Endothelial cell of umbilical vein (primary cell): ENCODE measurements around the gene XPNPEP1. TPM values are rescaled to one million over a fixed set of nuclear protein-coding genes. Genes with fewer than 3 reads are reported as not detected.

ENCODE experiments used
- BruUV-seq: library from RNA; stranded (reverse); fragments of 400-500 nt; replicated peaks from 2 replicates; lab custom pipeline; 2021; lab: Mats Ljungman, UMichigan
- CTCF ChIA-PET: fragments of 300-600, 350-600 bp; sonication (Branson Sonifier 250); formaldehyde crosslinking; loops from one replicate; lab custom pipeline; 2021; ENCODE audit warnings: antibody characterized with exemption, inconsistent platforms; lab: Charles Lee
- POLR2A ChIA-PET: fragments of 300-600, 350-600 bp; sonication (Branson Sonifier 250); formaldehyde crosslinking; loops from one replicate; lab custom pipeline; 2021; ENCODE audit warnings: antibody characterized with exemption, inconsistent platforms; lab: Charles Lee
- DNase-seq: peaks from one replicate; pipeline ENCODE4 v3.0.0-alpha.2; 2011; ENCODE audit warnings: low read depth, low spot score
- FAIRE-seq: peaks from 2 replicates; lab custom pipeline; 2011; peaks lifted over from hg19 to GRCh38; lab: Jason Lieb, UNC
- H2AFZ ChIP-seq: 2 replicates; pipeline ENCODE4 v1.6.0; 2012; ENCODE audit warnings: low read depth, low read length, control low read depth, inconsistent platforms
- H3K27ac ChIP-seq: 2 replicates; pipeline ENCODE4 v1.5.1; 2011; ENCODE audit warnings: low read depth, mild to moderate bottlenecking, control low read depth, low read length, moderate library complexity; ENCODE audit not compliant: insufficient read depth
- H3K27me3 ChIP-seq, 2 experiments: 2 replicates each; pipeline versions ENCODE4 v1.6.0 to v1.6.1; 2011; ENCODE audit warnings: low read length in 2 of 2, mixed read lengths in 1 of 2; ENCODE audit not compliant: control insufficient read depth in 2 of 2, insufficient read depth in 2 of 2
- H3K36me3 ChIP-seq, 2 experiments: 2 replicates in 1 of 2; 3 replicates in 1 of 2; pipeline ENCODE4 v1.5.1; 2011; ENCODE audit warnings: low read length in 2 of 2, mild to moderate bottlenecking in 1 of 2, moderate library complexity in 1 of 2; ENCODE audit not compliant: control insufficient read depth in 2 of 2, insufficient read depth in 2 of 2; ENCODE audit errors: extremely low read depth in 1 of 2
- H3K4me1 ChIP-seq: 3 replicates; pipeline ENCODE4 v1.5.1; 2011; ENCODE audit warnings: mild to moderate bottlenecking, low read length; ENCODE audit not compliant: control insufficient read depth, insufficient read depth; ENCODE audit errors: extremely low read depth
- H3K4me2 ChIP-seq: 2 replicates; pipeline ENCODE4 v1.6.1; 2011; ENCODE audit warnings: low read length, control low read depth, mixed read lengths; ENCODE audit not compliant: insufficient read depth
- H3K4me3 ChIP-seq, 3 experiments: fragments of 200-600 bp in 1 of 3; sonication (generic), shearing (Covaris generic) in 1 of 3; replicated peaks in 1 of 3; 2 replicates each; pipeline ENCODE4 v1.5.1; 2011 to 2016; ENCODE audit warnings: control low read depth in 3 of 3, low read length in 3 of 3, mild to moderate bottlenecking in 2 of 3, inconsistent platforms in 1 of 3, low read depth in 1 of 3, moderate library complexity in 1 of 3; ENCODE audit not compliant: insufficient read depth in 1 of 3
- H3K79me2 ChIP-seq: 2 replicates; pipeline ENCODE4 v1.6.0; 2012; ENCODE audit warnings: low read length, inconsistent platforms; ENCODE audit not compliant: control insufficient read depth, insufficient read depth
- H3K9ac ChIP-seq: replicated peaks from 2 replicates; pipeline ENCODE3; 2011; ENCODE audit warnings: low read length, control low read depth; ENCODE audit not compliant: insufficient read depth; ENCODE audit errors: extremely low read depth
- H3K9me1 ChIP-seq: replicated peaks from 3 replicates; pipeline ENCODE4 v1.6.0; 2011; ENCODE audit warnings: mild to moderate bottlenecking, low read length; ENCODE audit not compliant: control insufficient read depth, insufficient read depth; ENCODE audit errors: extremely low read depth
- H3K9me3 ChIP-seq: replicated peaks from 2 replicates; pipeline ENCODE4 v1.5.1; 2012; ENCODE audit warnings: low read length, inconsistent platforms; ENCODE audit not compliant: control insufficient read depth, insufficient read depth
- H4K20me1 ChIP-seq: replicated peaks from 2 replicates; pipeline ENCODE3; 2011; ENCODE audit warnings: mild to moderate bottlenecking, low read length; ENCODE audit not compliant: control insufficient read depth, insufficient read depth; ENCODE audit errors: extremely low read depth
- EZH2 ChIP-seq: IDR thresholded peaks from 2 replicates; pipeline ENCODE4 v1.6.1; 2012; ENCODE audit warnings: borderline replicate concordance, low read depth, mild to moderate bottlenecking, moderate library complexity, low read length, inconsistent platforms; ENCODE audit not compliant: severe bottlenecking
- FOS ChIP-seq: IDR thresholded peaks from 2 replicates; pipeline ENCODE4 v1.6.1; 2011; ENCODE audit warnings: mild to moderate bottlenecking, low read length, moderate library complexity, borderline replicate concordance; ENCODE audit not compliant: insufficient read depth
- GATA2 ChIP-seq: IDR thresholded peaks from 2 replicates; pipeline ENCODE4 v1.7.0; 2011; ENCODE audit warnings: low read depth, mild to moderate bottlenecking, moderate library complexity, mixed read lengths, low read length; ENCODE audit not compliant: insufficient read length, insufficient read depth
- JUN ChIP-seq: IDR thresholded peaks from 2 replicates; pipeline ENCODE4 v1.6.1; 2011; ENCODE audit warnings: borderline replicate concordance, low read depth; ENCODE audit not compliant: insufficient read length, insufficient read depth
- MYC ChIP-seq: IDR thresholded peaks from one replicate; pipeline ENCODE4 v1.6.1; 2011; ENCODE audit warnings: mild to moderate bottlenecking, low read depth, low read length
- POLR2A ChIP-seq: IDR thresholded peaks from 2 replicates; pipeline ENCODE4 v1.6.1; 2012; ENCODE audit warnings: low read depth, mild to moderate bottlenecking, control low read depth, low read length
- POLR2AphosphoS5 ChIP-seq: IDR thresholded peaks from 2 replicates; pipeline ENCODE4 v1.6.1; 2012; ENCODE audit warnings: low read depth, mild to moderate bottlenecking, control low read depth, low read length, moderate library complexity; ENCODE audit not compliant: insufficient read depth
- dilution Hi-C: fragments of 300-500 bp; cut with MboI; formaldehyde crosslinking; loops from one replicate; pipeline ENCODE4 v1.15.0; 2019; ENCODE audit warnings: low sequenced_read_pairs; ENCODE audit not compliant: extremely low pct_ligation_motif_present
- intact Hi-C: fragments of 100-400 bp; cut with micrococcal nuclease; formaldehyde crosslinking; loops from one replicate; pipeline ENCODE4 v1.10.0; 2022
- polyA plus RNA-seq, 4 experiments: library from polyadenylated mRNA; depleted of rRNA in 3 of 4; stranded (reverse) in 3 of 4; unstranded in 1 of 4; fragments of >200 nt; gene quantifications; 2 replicates each; pipeline versions ENCODE4 v1.2.1 to v1.2.3, GENCODE V29; 2011 to 2012; ENCODE audit warnings: missing spikeins in 1 of 4
- total RNA-seq: library from RNA; stranded (reverse); gene quantifications from 2 replicates; pipeline ENCODE4 v1.2.3, GENCODE V29; 2021
- TF ChIP-seq, protein P1 (sequence below), 2 donors: IDR thresholded peaks; 1 replicate in 1 of 2; 2 replicates in 1 of 2; pipeline ENCODE4 v1.5.1; 2011; ENCODE audit warnings: low read length in 2 of 2, mild to moderate bottlenecking in 2 of 2, moderate library complexity in 2 of 2, control low read depth in 1 of 2, inconsistent platforms in 1 of 2, low read depth in 1 of 2; ENCODE audit not compliant: insufficient read depth in 1 of 2; ENCODE audit errors: extremely low read depth in 1 of 2
- TF ChIP-seq, protein P2 (sequence below): IDR thresholded peaks from 2 replicates; pipeline ENCODE4 v1.6.1; 2011; ENCODE audit not compliant: insufficient read depth, insufficient read length

XPNPEP1 gene
- total and polyA plus RNA-seq, 2 donors (not counting 3 experiments of a cell fraction or from before 2014, with no cell fraction given) = 81.1 to 245 TPM

DNA sequence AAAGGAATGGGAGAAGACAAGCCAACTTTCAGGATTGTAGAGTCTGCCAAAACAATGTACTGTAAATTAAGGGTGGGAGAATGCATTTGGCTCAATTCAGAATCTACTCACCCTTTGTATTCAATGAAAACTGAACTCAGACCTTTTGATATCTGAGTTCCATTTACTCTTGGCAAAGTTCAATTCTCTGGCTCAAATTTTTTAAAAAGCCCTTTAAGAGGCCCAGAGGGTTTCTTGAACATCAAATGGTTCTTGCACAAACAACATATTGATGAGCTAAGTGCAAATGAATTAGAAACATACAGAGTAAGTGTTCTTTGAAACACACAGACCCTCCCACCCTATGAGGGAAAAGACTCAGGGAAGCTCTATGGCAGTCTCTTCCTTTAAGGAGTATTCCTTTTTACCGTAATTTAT is 5.2 kb upstream of the XPNPEP1 start:
- Histone ChIP-seq H3K4me1 (peaks cover 3% of the 10 kb centered on the region), H3K27ac (no peak overlapping the region), H3K36me3 (no peaks in the 10 kb centered on the region), H3K9ac (no peak overlapping the region), H3K79me2 (no peaks in the 10 kb centered on the region), H3K27me3 (no peaks in the 10 kb centered on the region), H4K20me1 (no peaks in the 10 kb centered on the region), H3K9me1 (no peaks in the 10 kb centered on the region), H2AFZ (no peak overlapping the region), H3K4me3 (no peak overlapping the region), H3K9me3 (no peaks in the 10 kb centered on the region), H3K4me2 (no peak overlapping the region)
- FAIRE-seq = no peak
- BruUV-seq = no TSS peak
- ChIA-PET POLR2A (interaction anchor here (0.6 kb wide), 1 partner anchor 39 kb away, joined by 3 read pairs; no protein-coding TSS in a partner anchor), CTCF (interaction anchor here (1.1 to 1.2 kb wide), 2 partner anchors 44 to 64 kb away, joined by 3 to 4 read pairs; no protein-coding TSS in a partner anchor)
- no peak for DNase-seq
- dilution Hi-C loops (no loop called here), intact Hi-C loops (no loop called here)
- TF ChIP-seq FOS = no peak
- TF ChIP-seq POLR2A = no peak
- no peak for TF ChIP-seq EZH2
- TF ChIP-seq, protein P1, sequence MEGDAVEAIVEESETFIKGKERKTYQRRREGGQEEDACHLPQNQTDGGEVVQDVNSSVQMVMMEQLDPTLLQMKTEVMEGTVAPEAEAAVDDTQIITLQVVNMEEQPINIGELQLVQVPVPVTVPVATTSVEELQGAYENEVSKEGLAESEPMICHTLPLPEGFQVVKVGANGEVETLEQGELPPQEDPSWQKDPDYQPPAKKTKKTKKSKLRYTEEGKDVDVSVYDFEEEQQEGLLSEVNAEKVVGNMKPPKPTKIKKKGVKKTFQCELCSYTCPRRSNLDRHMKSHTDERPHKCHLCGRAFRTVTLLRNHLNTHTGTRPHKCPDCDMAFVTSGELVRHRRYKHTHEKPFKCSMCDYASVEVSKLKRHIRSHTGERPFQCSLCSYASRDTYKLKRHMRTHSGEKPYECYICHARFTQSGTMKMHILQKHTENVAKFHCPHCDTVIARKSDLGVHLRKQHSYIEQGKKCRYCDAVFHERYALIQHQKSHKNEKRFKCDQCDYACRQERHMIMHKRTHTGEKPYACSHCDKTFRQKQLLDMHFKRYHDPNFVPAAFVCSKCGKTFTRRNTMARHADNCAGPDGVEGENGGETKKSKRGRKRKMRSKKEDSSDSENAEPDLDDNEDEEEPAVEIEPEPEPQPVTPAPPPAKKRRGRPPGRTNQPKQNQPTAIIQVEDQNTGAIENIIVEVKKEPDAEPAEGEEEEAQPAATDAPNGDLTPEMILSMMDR (IDR thresholded peaks at IDR 0.05; ENCODE audit: extremely low read depth in 1 of 2, insufficient read depth in 1 of 2, low read depth in 1 of 2, low read length in 2 of 2) = no peak
- TF ChIP-seq GATA2 = no peak
- TF ChIP-seq, protein P2, sequence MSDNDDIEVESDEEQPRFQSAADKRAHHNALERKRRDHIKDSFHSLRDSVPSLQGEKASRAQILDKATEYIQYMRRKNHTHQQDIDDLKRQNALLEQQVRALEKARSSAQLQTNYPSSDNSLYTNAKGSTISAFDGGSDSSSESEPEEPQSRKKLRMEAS = no peak
- TF ChIP-seq JUN = no peak
- TF ChIP-seq POLR2AphosphoS5 = no peak
- TF ChIP-seq MYC = no peak
